B cell (primary cell): ENCODE measurements around the gene NKAIN2. TPM values are rescaled to one million over a fixed set of nuclear protein-coding genes. Genes with fewer than 3 reads are reported as not detected.

Experiments used
- ATAC-seq: fragments of 200-7000 bp; cut with Tn5 transposase; one replicate; pipeline ENCODE4 v1.10.0; 2021; ENCODE audit warnings: low read depth, mild to moderate bottlenecking, moderate number of reproducible peaks, moderate library complexity
- CTCF ChIA-PET: fragments of 350-600 bp; sonication (Branson Sonifier 250); formaldehyde crosslinking; loops from one replicate; lab custom pipeline; 2021; ENCODE audit warnings: antibody characterized with exemption, inconsistent platforms; lab: Charles Lee
- POLR2A ChIA-PET: fragments of 350-600 bp; sonication (Branson Sonifier 250); formaldehyde crosslinking; loops from one replicate; lab custom pipeline; 2021; ENCODE audit warnings: antibody characterized with exemption; lab: Charles Lee
- DNase-seq: peaks from one replicate; pipeline ENCODE4 v3.0.0; 2013
- H2AFZ ChIP-seq: 2 replicates; pipeline ENCODE4 v1.6.1; 2012; ENCODE audit warnings: mild to moderate bottlenecking, low read depth, low read length; ENCODE audit not compliant: insufficient read depth, poor library complexity, severe bottlenecking
- H3K27ac ChIP-seq, 2 donors: 1 replicate in 1 of 2; 2 replicates in 1 of 2; pipeline ENCODE4 v1.5.1; 2012 to 2013; ENCODE audit warnings: low read length in 2 of 2, mild to moderate bottlenecking in 2 of 2, moderate library complexity in 1 of 2
- H3K27me3 ChIP-seq, 4 experiments: fragments of 200-600 bp in 1 of 4; sonication (generic) in 1 of 4; replicated peaks in 1 of 4; 1 replicate in 2 of 4; 2 replicates in 2 of 4; pipeline versions ENCODE4 v1.6.1 to v1.7.0; 2013 to 2016; ENCODE audit warnings: low read length in 3 of 4, mild to moderate bottlenecking in 2 of 4, mixed read lengths in 1 of 4, moderate library complexity in 1 of 4; ENCODE audit not compliant: insufficient read depth in 4 of 4, control insufficient read depth in 3 of 4; ENCODE audit errors: control extremely low read depth in 1 of 4
- H3K36me3 ChIP-seq, 2 experiments: replicated peaks in 1 of 2; 1 replicate in 1 of 2; 2 replicates in 1 of 2; pipeline versions ENCODE4 v1.6.1 to v1.7.1; 2013; ENCODE audit warnings: low read length in 1 of 2; ENCODE audit not compliant: insufficient read depth in 2 of 2, control insufficient read depth in 1 of 2; ENCODE audit errors: control extremely low read depth in 1 of 2, extremely low read depth in 1 of 2
- H3K4me1 ChIP-seq, 2 donors: fragments of 200-600 bp in 1 of 2; sonication (generic) in 1 of 2; 1 replicate in 1 of 2; 2 replicates in 1 of 2; pipeline versions ENCODE4 v1.5.1 to v1.6.1; 2013 to 2017; ENCODE audit warnings: low read length in 2 of 2; ENCODE audit not compliant: control insufficient read depth in 2 of 2, insufficient read depth in 2 of 2
- H3K4me2 ChIP-seq: replicated peaks from 2 replicates; pipeline ENCODE3; 2012; ENCODE audit warnings: mild to moderate bottlenecking, low read depth, low read length; ENCODE audit not compliant: poor library complexity, severe bottlenecking
- H3K4me3 ChIP-seq, 5 experiments: fragments of 200-600 bp in 1 of 5; sonication (generic) in 1 of 5; 1 replicate in 3 of 5; 2 replicates in 2 of 5; pipeline versions ENCODE4 v1.5.1 to v1.7.0; 2011 to 2016; ENCODE audit warnings: low read length in 4 of 5, mild to moderate bottlenecking in 4 of 5, low read depth in 2 of 5, control low read depth in 1 of 5, moderate library complexity in 1 of 5; ENCODE audit not compliant: insufficient read depth in 1 of 5; ENCODE audit errors: control extremely low read depth in 1 of 5, extremely low read depth in 1 of 5
- H3K79me2 ChIP-seq: fragments of 200-600 bp; sonication (generic); one replicate; pipeline ENCODE4 v1.6.0; 2016; ENCODE audit warnings: low read length; ENCODE audit not compliant: control insufficient read depth, insufficient read depth
- H3K9ac ChIP-seq: fragments of 200-600 bp; sonication (generic); 2 replicates; pipeline ENCODE4 v1.6.1; 2017; ENCODE audit warnings: mild to moderate bottlenecking, low read length, moderate library complexity
- H3K9me3 ChIP-seq, 3 donors: one replicate each; pipeline versions ENCODE4 v1.6.1 to v1.7.1; 2013; ENCODE audit warnings: low read length in 2 of 3; ENCODE audit not compliant: control insufficient read depth in 2 of 3, insufficient read depth in 1 of 3; ENCODE audit errors: control extremely low read depth in 1 of 3
- H4K20me1 ChIP-seq: 2 replicates; pipeline ENCODE4 v1.6.0; 2012; ENCODE audit warnings: mild to moderate bottlenecking, low read length; ENCODE audit not compliant: insufficient read depth, control insufficient read depth, poor library complexity, severe bottlenecking
- H3K27ac Mint-ChIP-seq: one replicate; pipeline ENCODE4 v1.8.0; 2021; ENCODE audit warnings: mixed read lengths
- H3K27me3 Mint-ChIP-seq: one replicate; pipeline ENCODE4 v1.8.0; 2021; ENCODE audit warnings: mixed read lengths
- H3K4me1 Mint-ChIP-seq: one replicate; pipeline ENCODE4 v1.8.0; 2021; ENCODE audit warnings: mixed read lengths
- H3K4me3 Mint-ChIP-seq: one replicate; pipeline ENCODE4 v1.8.0; 2021; ENCODE audit warnings: mixed read lengths
- H3K9me3 Mint-ChIP-seq: one replicate; pipeline ENCODE4 v1.8.0; 2022; ENCODE audit warnings: mixed read lengths; ENCODE audit not compliant: insufficient read depth
- CTCF ChIP-seq: fragments of 200-600 bp; IDR thresholded peaks from one replicate; pipeline ENCODE4 v1.8.0; 2022; ENCODE audit warnings: antibody characterized with exemption, mild to moderate bottlenecking
- EZH2 ChIP-seq: IDR thresholded peaks from 2 replicates; pipeline ENCODE4 v1.6.1; 2012; ENCODE audit warnings: borderline replicate concordance, low read depth, mild to moderate bottlenecking, moderate library complexity, low read length; ENCODE audit not compliant: insufficient read depth, poor library complexity, severe bottlenecking
- WGBS: methylation state at CpG from one replicate; pipeline ENCODE4 v1.1.5; 2013; ENCODE audit warnings: missing lambda C conversion rate; ENCODE audit not compliant: insufficient coverage; 5-methylcytosine and 5-hydroxymethylcytosine counted together
- intact Hi-C: fragments of 100-400 bp; cut with micrococcal nuclease; formaldehyde crosslinking; loops from one replicate; pipeline ENCODE4 v1.10.0; 2022
- polyA plus RNA-seq: library from polyadenylated mRNA; depleted of rRNA; stranded (reverse); fragments of >200 nt; gene quantifications from 2 replicates; pipeline ENCODE4 v1.2.3, GENCODE V29; 2012
- total RNA-seq, 2 donors: library from RNA; stranded (reverse); fragments of 120-200 nt in 1 of 2; gene quantifications; 1 replicate in 1 of 2; 2 replicates in 1 of 2; pipeline versions ENCODE4 v1.2.3 to v1.2.4, GENCODE V29; 2013 to 2022

NKAIN2 gene
- total and polyA plus RNA-seq, 2 donors (not counting 1 experiment from before 2014, with no cell fraction given): not detected

GRCh38 chr6:124269733-124270132 lies 466.1 kb downstream of the NKAIN2 start:
- peaks cover 0 to 6% (median 0%) of the 10 kb centered on the region in 3 donors for H3K9me3 ChIP-seq
- no peaks in the 10 kb centered on the region for H4K20me1 ChIP-seq
- no peak overlapping the region for H3K9ac ChIP-seq
- no peaks in the 10 kb centered on the region for H3K27me3 ChIP-seq
- no peak overlapping the region for H2AFZ ChIP-seq
- H3K27ac ChIP-seq: no peak overlapping the region
- no peak overlapping the region for H3K27ac Mint-ChIP-seq
- no peak overlapping the region for H3K4me3 ChIP-seq
- peaks cover 5% of the 10 kb centered on the region for H3K9me3 Mint-ChIP-seq
- H3K4me2 ChIP-seq: no peak overlapping the region
- intact Hi-C loops: no loop called here
- H3K27me3 Mint-ChIP-seq: no peaks in the 10 kb centered on the region
- ChIA-PET CTCF (no interaction called here), POLR2A (no interaction called here)
- no peak overlapping the region for H3K4me3 Mint-ChIP-seq
- H3K36me3 ChIP-seq: no peaks in the 10 kb centered on the region
- no peaks in the 10 kb centered on the region for H3K4me1 Mint-ChIP-seq
- TF ChIP-seq EZH2 (no peak), CTCF (no peak)
- ATAC-seq (no peak), DNase-seq (no peak)
- no peaks in the 10 kb centered on the region for H3K4me1 ChIP-seq
- no peaks in the 10 kb centered on the region for H3K79me2 ChIP-seq
- WGBS: no CpG with 5 or more reads among the region's 3 CpGs

GRCh38 chr6:124273701-124274100 lies 470.0 kb downstream of the NKAIN2 start:
- Histone ChIP-seq H3K4me2 (no peak overlapping the region), H3K27ac (no peak overlapping the region), H3K79me2 (no peaks in the 10 kb centered on the region), H3K36me3 (no peaks in the 10 kb centered on the region), H3K27me3 (no peaks in the 10 kb centered on the region), H3K9ac (no peak overlapping the region), H2AFZ (no peak overlapping the region), H3K9me3 (peaks cover 0 to 6% (median 0%) of the 10 kb centered on the region in 3 donors), H4K20me1 (no peaks in the 10 kb centered on the region), H3K4me1 (no peaks in the 10 kb centered on the region), H3K4me3 (no peak overlapping the region)
- H3K4me3 Mint-ChIP-seq: no peak overlapping the region
- no peak for ATAC-seq
- intact Hi-C loops: no loop called here
- peaks cover 7% of the 10 kb centered on the region for H3K9me3 Mint-ChIP-seq
- no CpG with 5 or more reads among the region's 1 CpG for WGBS
- POLR2A ChIA-PET: no interaction called here
- H3K27me3 Mint-ChIP-seq: no peaks in the 10 kb centered on the region
- no peaks in the 10 kb centered on the region for H3K4me1 Mint-ChIP-seq
- DNase-seq: no peak
- CTCF ChIA-PET: no interaction called here
- TF ChIP-seq EZH2: no peak
- TF ChIP-seq CTCF: no peak
- no peak overlapping the region for H3K27ac Mint-ChIP-seq
